ENCODE data around the gene TSPAN3. TPM values are rescaled to one million over a fixed set of nuclear protein-coding genes. Genes with fewer than 3 reads are reported as not detected.
A peak's percentile ranks its signal among the peaks of the same experiment; 100 is the strongest.

The TSPAN3 gene
- total and polyA plus RNA-seq, 11 donors, result 58.1 to 247 (median 133) TPM

GRCh38 chr15:77083381-77084160, 12.7 kb upstream of the TSPAN3 start:
- ATAC-seq (peak; percentile 98 to 99 (median 99)), DNase-seq (peak; percentile 82 to 93 (median 87))
- Histone ChIP-seq H3K27me3 (no peaks in the 10 kb centered on the region), H3K36me3 (no peaks in the 10 kb centered on the region), H3K4me1 (peaks cover 0 to 12% (median 8%) of the 10 kb centered on the region in 12 donors), H3K9me3 (no peaks in the 10 kb centered on the region), H3K4me3 (peak overlapping the region in 11 of 12 donors; percentile 4 to 52 (median 33)), H3K27ac (peak overlapping the region in 11 of 12 donors; percentile 2 to 58 (median 40))
- no peak for TF ChIP-seq CTCF (IDR thresholded peaks at IDR 0.05)
- no peak for TF ChIP-seq POLR2A (IDR thresholded peaks at IDR 0.05)
- intact Hi-C loops (cut with DNase I), result no loop called here
- 14 to 20% (median 16%) methylated on average over 21 of the region's 21 CpGs for WGBS, 4 donors

- ATAC-seq (no peak), DNase-seq (no peak)
- intact Hi-C loops (cut with DNase I), result no loop called here
- H3K4me1 ChIP-seq, result peaks cover 0 to 12% (median 8%) of the 10 kb centered on the region in 12 donors
- 83 to 88% (median 86%) methylated on average over 5 of the region's 5 CpGs for WGBS, 4 donors
- H3K4me3 ChIP-seq, result no peak overlapping the region
- no peak for TF ChIP-seq POLR2A (IDR thresholded peaks at IDR 0.05)
- no peak for TF ChIP-seq CTCF (IDR thresholded peaks at IDR 0.05)
- H3K9me3 ChIP-seq, result no peaks in the 10 kb centered on the region
- no peak overlapping the region for H3K27ac ChIP-seq
- H3K27me3 ChIP-seq, result no peaks in the 10 kb centered on the region
- H3K36me3 ChIP-seq, result no peaks in the 10 kb centered on the region
Observed at GRCh38 chr15:77081971-77082370, 11.1 kb upstream of the TSPAN3 start.

GRCh38 chr15:77076323-77076915, 5.5 kb upstream of the TSPAN3 start:
- WGBS, 4 donors, result 74 to 85% (median 78%) methylated on average over 4 of the region's 4 CpGs
- ATAC-seq (no peak), DNase-seq (no peak)

More at GRCh38 chr15:77076323-77076915, 5.5 kb upstream of the TSPAN3 start:
- H3K36me3 ChIP-seq, result no peaks in the 10 kb centered on the region
- no peak overlapping the region for H3K27ac ChIP-seq
- intact Hi-C loops (cut with DNase I), result no loop called here
- H3K9me3 ChIP-seq, result no peaks in the 10 kb centered on the region
- H3K27me3 ChIP-seq, result no peaks in the 10 kb centered on the region
- H3K4me1 ChIP-seq, result peaks cover 0 to under 1% (median 0%) of the 10 kb centered on the region in 12 donors
- no peak overlapping the region for H3K4me3 ChIP-seq
- TF ChIP-seq POLR2A (IDR thresholded peaks at IDR 0.05) (no peak), CTCF (IDR thresholded peaks at IDR 0.05) (no peak)
